OCI-LY7 (cell line): ENCODE results near the gene CDHR5. TPM values are rescaled to one million over a fixed set of nuclear protein-coding genes. Genes with fewer than 3 reads are reported as not detected.

Experiments
- BruUV-seq: library from RNA; stranded (reverse); fragments of 400-500 nt; replicated peaks from 2 replicates; lab custom pipeline; 2021; lab: Mats Ljungman, UMichigan
- CTCF ChIA-PET: fragments of 300-600 bp; sonication (Branson Sonifier 250); formaldehyde crosslinking; loops from one replicate; lab custom pipeline; 2022; ENCODE audit warnings: antibody characterized with exemption; ENCODE audit not compliant: unreplicated experiment; lab: Charles Lee
- POLR2A ChIA-PET: fragments of 300-600 bp; sonication (Branson Sonifier 250); formaldehyde crosslinking; loops from one replicate; lab custom pipeline; 2022; ENCODE audit warnings: antibody characterized with exemption; lab: Charles Lee
- DNase-seq: peaks from one replicate; pipeline ENCODE4 v3.0.0-alpha.2; 2015; ENCODE audit warnings: low spot score
- H2AFZ ChIP-seq: fragments of 200-600 bp; sonication (generic), shearing (Covaris generic); 2 replicates; pipeline ENCODE4 v1.6.1; 2014; ENCODE audit warnings: mild to moderate bottlenecking, antibody characterized with exemption, low read length, moderate library complexity
- H3K27ac ChIP-seq: fragments of 200-600 bp; sonication (generic); 2 replicates; pipeline ENCODE4 v1.5.1; 2014; ENCODE audit warnings: mixed run types, low read depth, mild to moderate bottlenecking, moderate library complexity, low read length, inconsistent platforms; ENCODE audit not compliant: poor library complexity, severe bottlenecking
- H3K36me3 ChIP-seq: fragments of 200-600 bp; sonication (generic); 2 replicates; pipeline ENCODE4 v1.6.1; 2014; ENCODE audit warnings: mild to moderate bottlenecking, antibody characterized with exemption, low read length, moderate library complexity, mixed read lengths; ENCODE audit not compliant: insufficient read depth
- H3K4me1 ChIP-seq: fragments of 200-600 bp; sonication (generic); 2 replicates; pipeline ENCODE4 v1.5.1; 2014; ENCODE audit warnings: mild to moderate bottlenecking, low read length; ENCODE audit not compliant: insufficient read depth, poor library complexity, severe bottlenecking
- H3K4me2 ChIP-seq: fragments of 200-600 bp; sonication (generic); 2 replicates; pipeline ENCODE4 v1.6.1; 2014; ENCODE audit warnings: mild to moderate bottlenecking, low read length
- H3K4me3 ChIP-seq: fragments of 200-600 bp; sonication (generic); 2 replicates; pipeline ENCODE4 v1.5.1; 2014; ENCODE audit warnings: mild to moderate bottlenecking, low read depth, low read length; ENCODE audit not compliant: poor library complexity, severe bottlenecking
- H3K79me2 ChIP-seq: fragments of 200-600 bp; sonication (generic); 2 replicates; pipeline ENCODE4 v1.6.1; 2016; ENCODE audit warnings: low read depth, mild to moderate bottlenecking, low read length, moderate library complexity, mixed read lengths; ENCODE audit not compliant: insufficient read depth
- H3K9me2 ChIP-seq: fragments of 200-600 bp; sonication (generic); 2 replicates; pipeline ENCODE4 v1.6.1; 2016; ENCODE audit warnings: mild to moderate bottlenecking, low read length, mixed read lengths; ENCODE audit not compliant: insufficient read depth
- H3K9me3 ChIP-seq: fragments of 200-600 bp; sonication (generic); 2 replicates; pipeline ENCODE4 v1.6.1; 2014; ENCODE audit warnings: mild to moderate bottlenecking, mixed run types, low read length, mixed read lengths
- H4K20me1 ChIP-seq: fragments of 200-600 bp; sonication (generic); 2 replicates; pipeline ENCODE4 v1.6.1; 2014; ENCODE audit warnings: mild to moderate bottlenecking, antibody characterized with exemption, low read length, moderate library complexity, mixed read lengths; ENCODE audit not compliant: insufficient read depth
- CTCF ChIP-seq: fragments of 200-600 bp; sonication (generic); conservative IDR thresholded peaks from 2 replicates; pipeline ENCODE4 v1.5.1; 2014; ENCODE audit warnings: mild to moderate bottlenecking, antibody characterized with exemption, low read length, moderate library complexity, mixed read lengths
- EZH2phosphoT487 ChIP-seq: fragments of 200-600 bp; sonication (generic); IDR thresholded peaks from 2 replicates; pipeline ENCODE4 v1.6.1; 2018; ENCODE audit warnings: low read depth, borderline replicate concordance, mild to moderate bottlenecking, mixed run types, antibody characterized with exemption, low read length, moderate library complexity, mixed read lengths
- intact Hi-C: fragments of 100-400 bp; cut with micrococcal nuclease; formaldehyde crosslinking; loops from one replicate; pipeline ENCODE4 v1.10.0; 2022; ENCODE audit not compliant: unreplicated experiment
- total RNA-seq, 2 experiments: library from RNA; depleted of rRNA in 1 of 2; stranded (reverse); fragments of >200 nt in 1 of 2; shearing (Covaris generic) in 1 of 2; gene quantifications; 2 replicates each; pipeline ENCODE4 v1.2.3, GENCODE V29; 2014 to 2022

CDHR5 gene
- total RNA-seq, 2 experiments from 2014 or later, result not detected

- Histone ChIP-seq H3K4me2 (no peak overlapping the region), H4K20me1 (no peaks in the 10 kb centered on the region), H2AFZ (no peak overlapping the region), H3K36me3 (peaks cover 96% of the 10 kb centered on the region), H3K4me3 (no peak overlapping the region), H3K27ac (no peak overlapping the region), H3K9me2 (no peaks in the 10 kb centered on the region), H3K79me2 (no peaks in the 10 kb centered on the region), H3K4me1 (no peaks in the 10 kb centered on the region), H3K9me3 (no peaks in the 10 kb centered on the region)
- ChIA-PET POLR2A (no interaction called here), CTCF (no interaction called here)
- no peak for DNase-seq
- BruUV-seq, result no TSS peak
- intact Hi-C loops, result no loop called here
- TF ChIP-seq EZH2phosphoT487 (no peak), CTCF (no peak)
Observed at GRCh38 chr11:605286-606129, 19.2 kb downstream of the CDHR5 start.

- peaks cover 91% of the 10 kb centered on the region for H3K36me3 ChIP-seq
- no peak overlapping the region for H3K27ac ChIP-seq
- H3K4me3 ChIP-seq, result no peak overlapping the region
- no TSS peak for BruUV-seq
- no peaks in the 10 kb centered on the region for H3K9me2 ChIP-seq
- no peak overlapping the region for H3K4me2 ChIP-seq
- H3K9me3 ChIP-seq, result no peaks in the 10 kb centered on the region
- ChIA-PET POLR2A (interaction anchor here (0.6 kb wide), 1 partner anchor 12 kb away, joined by 6 read pairs; no protein-coding TSS in a partner anchor), CTCF (no interaction called here)
- H2AFZ ChIP-seq, result no peak overlapping the region
- no peaks in the 10 kb centered on the region for H4K20me1 ChIP-seq
- DNase-seq, result no peak
- intact Hi-C loops, result no loop called here
- H3K79me2 ChIP-seq, result no peaks in the 10 kb centered on the region
- H3K4me1 ChIP-seq, result no peaks in the 10 kb centered on the region
- no peak for TF ChIP-seq EZH2phosphoT487
- no peak for TF ChIP-seq CTCF
Observed at GRCh38 chr11:603154-603553, 21.6 kb downstream of the CDHR5 start.

GRCh38 chr11:601573-602245 lies 23.0 kb downstream of the CDHR5 start:
- Histone ChIP-seq H3K9me3 (no peaks in the 10 kb centered on the region), H2AFZ (no peak overlapping the region), H4K20me1 (no peaks in the 10 kb centered on the region), H3K4me3 (no peak overlapping the region), H3K79me2 (no peaks in the 10 kb centered on the region), H3K27ac (no peak overlapping the region), H3K9me2 (no peaks in the 10 kb centered on the region), H3K4me1 (no peaks in the 10 kb centered on the region), H3K36me3 (peaks cover 90% of the 10 kb centered on the region), H3K4me2 (no peak overlapping the region)
- no peak for TF ChIP-seq EZH2phosphoT487
- TF ChIP-seq CTCF, result no peak
- ChIA-PET CTCF (no interaction called here), POLR2A (interaction anchor here (0.8 kb wide), 1 partner anchor 42 kb away, joined by 4 read pairs; no protein-coding TSS in a partner anchor)
- no TSS peak for BruUV-seq
- intact Hi-C loops, result no loop called here
- no peak for DNase-seq
